Muscle of leg (tissue), 16 donors: ENCODE data around the gene KLC1. TPM values are rescaled to one million over a fixed set of nuclear protein-coding genes. Genes with fewer than 3 reads are reported as not detected.

ENCODE experiments used
- DNase-seq: peaks from one replicate; pipeline ENCODE4 v3.0.0; 2013
- H3K27ac ChIP-seq: one replicate; pipeline ENCODE4 v1.5.1; 2013; ENCODE audit warnings: mild to moderate bottlenecking, low read length, control low read depth
- H3K27me3 ChIP-seq: one replicate; pipeline ENCODE4 v1.6.1; 2013; ENCODE audit warnings: low read length; ENCODE audit not compliant: control insufficient read depth, insufficient read depth
- H3K36me3 ChIP-seq: one replicate; pipeline ENCODE4 v1.6.1; 2013; ENCODE audit warnings: low read length; ENCODE audit not compliant: control insufficient read depth, insufficient read depth
- H3K4me1 ChIP-seq: one replicate; pipeline ENCODE4 v1.6.1; 2013; ENCODE audit warnings: low read length; ENCODE audit not compliant: control insufficient read depth, insufficient read depth
- H3K4me3 ChIP-seq: one replicate; pipeline ENCODE4 v1.5.1; 2013; ENCODE audit warnings: low read length, control low read depth
- H3K9me3 ChIP-seq: replicated peaks from 2 replicates; pipeline ENCODE4 v1.6.1; 2013; ENCODE audit warnings: low read depth, low read length; ENCODE audit not compliant: control insufficient read depth
- WGBS: methylation state at CpG from one replicate; pipeline ENCODE4 v1.1.5; 2013; ENCODE audit warnings: missing lambda C conversion rate; ENCODE audit not compliant: insufficient coverage; 5-methylcytosine and 5-hydroxymethylcytosine counted together
- long read RNA-seq, 11 donors: transcript quantifications; one replicate each; lab custom pipeline, GENCODE V29; 2026
- polyA plus RNA-seq, 8 donors: library from polyadenylated mRNA; unstranded; fragments of 120-200 nt; gene quantifications; one replicate each; pipeline versions ENCODE4 v1.2.1 to v1.2.3, GENCODE V29; 2013; ENCODE audit warnings: inconsistent platforms in 1 of 8, low replicate concordance in 1 of 8; ENCODE audit not compliant: insufficient read length in 8 of 8, insufficient read depth in 1 of 8
- total RNA-seq: library from RNA; stranded (reverse); fragments of 120-200 nt; gene quantifications from one replicate; pipeline ENCODE4 v1.2.4, GENCODE V29; 2013

KLC1 gene
- total RNA-seq (86.3 TPM), polyA plus RNA-seq (100 to 1,000 TPM in 6 of 8 donors, 10 to 100 TPM in 2; 82.9 to 115 (median 104) TPM)
- long read RNA-seq, donor 1, full-length matches to known transcripts, result 7 of 7 reads
- long read RNA-seq, donor 1, partial matches to known transcripts, result 0 of 7 reads
- long read RNA-seq, donor 1, other reads (novel, unspliced or antisense), result 0 of 7 reads
- long read RNA-seq, donor 2, result 0 reads
- long read RNA-seq, donor 3, full-length matches to known transcripts, result 25 of 32 reads
- long read RNA-seq, donor 3, partial matches to known transcripts, result 7 of 32 reads
- long read RNA-seq, donor 3, other reads (novel, unspliced or antisense), result 0 of 32 reads
- long read RNA-seq, donor 4, full-length matches to known transcripts, result 8 of 13 reads
- long read RNA-seq, donor 4, partial matches to known transcripts, result 5 of 13 reads
- long read RNA-seq, donor 4, other reads (novel, unspliced or antisense), result 0 of 13 reads
- long read RNA-seq, donor 5, full-length matches to known transcripts, result 33 of 60 reads
- long read RNA-seq, donor 5, partial matches to known transcripts, result 27 of 60 reads
- long read RNA-seq, donor 5, other reads (novel, unspliced or antisense), result 0 of 60 reads
- long read RNA-seq, donor 6, full-length matches to known transcripts, result 15 of 20 reads
- long read RNA-seq, donor 6, partial matches to known transcripts, result 5 of 20 reads
- long read RNA-seq, donor 6, other reads (novel, unspliced or antisense), result 0 of 20 reads
- long read RNA-seq, donor 7, full-length matches to known transcripts, result 17 of 23 reads
- long read RNA-seq, donor 7, partial matches to known transcripts, result 6 of 23 reads
- long read RNA-seq, donor 7, other reads (novel, unspliced or antisense), result 0 of 23 reads
- long read RNA-seq, donor 8, partial matches to known transcripts, result 6 of 19 reads
- long read RNA-seq, donor 8, other reads (novel, unspliced or antisense), result 0 of 19 reads
- long read RNA-seq, donor 9, partial matches to known transcripts, result 21 of 32 reads
- long read RNA-seq, donor 9, other reads (novel, unspliced or antisense), result 0 of 32 reads
- long read RNA-seq, donor 10, full-length matches to known transcripts, result 9 of 22 reads
- long read RNA-seq, donor 10, partial matches to known transcripts, result 13 of 22 reads
- long read RNA-seq, donor 10, other reads (novel, unspliced or antisense), result 0 of 22 reads
- long read RNA-seq, donor 11, full-length matches to known transcripts, result 17 of 17 reads
- long read RNA-seq, donor 11, partial matches to known transcripts, result 0 of 17 reads
- long read RNA-seq, donor 11, other reads (novel, unspliced or antisense), result 0 of 17 reads

- Histone ChIP-seq H3K4me1 (peaks cover 45% of the 10 kb centered on the region), H3K27ac (peak within 1 kb of the TSS; percentile 96), H3K4me3 (peak within 1 kb of the TSS; percentile 80), H3K36me3 (peaks cover 10% of the 10 kb centered on the region), H3K27me3 (peaks cover 3% of the 10 kb centered on the region), H3K9me3 (no peaks in the 10 kb centered on the region)
- under 1% methylated on average over 92 of the region's 97 CpGs for WGBS
- peak; percentile 91 for DNase-seq
Observed at GRCh38 chr14:103628684-103629502, at the start of gene KLC1. TSS of gene KLC1 (plus strand) at chr14:103629211. CDS start at chr14:103654565, 25,354 bp downstream.

GRCh38 chr14:103581206-103581605, 47.8 kb upstream of the KLC1 start:
- no peaks in the 10 kb centered on the region for H3K9me3 ChIP-seq
- no peak for DNase-seq
- peaks cover 33% of the 10 kb centered on the region for H3K36me3 ChIP-seq
- peaks cover 11% of the 10 kb centered on the region for H3K4me1 ChIP-seq
- H3K27me3 ChIP-seq, result no peaks in the 10 kb centered on the region
- no peak overlapping the region for H3K27ac ChIP-seq
- H3K4me3 ChIP-seq, result no peak overlapping the region
- 90% methylated on average over 7 of the region's 11 CpGs for WGBS

GRCh38 chr14:103581954-103582703, 46.9 kb upstream of the KLC1 start:
- H3K27me3 ChIP-seq, result no peaks in the 10 kb centered on the region
- H3K4me1 ChIP-seq, result peaks cover 2% of the 10 kb centered on the region
- peaks cover 33% of the 10 kb centered on the region for H3K36me3 ChIP-seq
- no peak for DNase-seq
- no peak overlapping the region for H3K27ac ChIP-seq
- 88% methylated on average over 22 of the region's 26 CpGs for WGBS
- H3K4me3 ChIP-seq, result no peak overlapping the region
- H3K9me3 ChIP-seq, result no peaks in the 10 kb centered on the region

- WGBS, result 97% methylated on average over 4 of the region's 11 CpGs
- H3K36me3 ChIP-seq, result peaks cover 30% of the 10 kb centered on the region
Observed at GRCh38 chr14:103584326-103584915, 44.6 kb upstream of the KLC1 start.

DNA sequence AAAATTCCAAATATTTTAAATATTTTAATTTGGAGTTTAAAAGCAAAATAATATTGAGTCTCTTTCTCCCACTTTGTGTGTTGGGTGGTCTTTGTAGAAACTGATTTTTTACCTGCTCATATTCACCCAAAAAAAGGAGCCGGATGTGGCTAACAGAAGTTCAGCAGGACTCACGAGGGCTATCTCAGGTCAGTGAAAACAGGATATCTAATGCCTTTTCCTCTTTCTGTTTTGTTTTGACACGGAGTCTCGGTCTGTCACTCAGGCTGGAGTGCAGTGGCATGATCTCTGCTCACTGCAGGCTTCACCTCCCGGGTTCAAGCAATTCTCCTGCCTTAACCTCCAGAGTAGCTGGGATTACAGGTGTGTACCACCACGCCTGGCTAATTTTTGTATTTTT, 35.4 kb upstream of the KLC1 start:
- 74% methylated on average over 4 of the region's 6 CpGs for WGBS
- peak overlapping the region; percentile 65 for H3K27ac ChIP-seq
- H3K9me3 ChIP-seq, result no peaks in the 10 kb centered on the region
- H3K4me1 ChIP-seq, result peaks cover 25% of the 10 kb centered on the region
- H3K27me3 ChIP-seq, result no peaks in the 10 kb centered on the region
- H3K36me3 ChIP-seq, result peaks cover 23% of the 10 kb centered on the region
- DNase-seq, result peak; percentile 46
- H3K4me3 ChIP-seq, result no peak overlapping the region

More at GRCh38 chr14:103584326-103584915, 44.6 kb upstream of the KLC1 start:
- Histone ChIP-seq H3K4me3 (no peak overlapping the region), H3K4me1 (no peaks in the 10 kb centered on the region), H3K9me3 (no peaks in the 10 kb centered on the region), H3K27me3 (no peaks in the 10 kb centered on the region), H3K27ac (no peak overlapping the region)
- DNase-seq, result no peak

- H3K36me3 ChIP-seq, result peaks cover 16% of the 10 kb centered on the region
- H3K27ac ChIP-seq, result peak overlapping the region; percentile 65
- peak; percentile 55 for DNase-seq
- no peak overlapping the region for H3K4me3 ChIP-seq
- peaks cover 25% of the 10 kb centered on the region for H3K4me1 ChIP-seq
- H3K27me3 ChIP-seq, result no peaks in the 10 kb centered on the region
- WGBS, result 59% methylated on average over 7 of the region's 11 CpGs
- no peaks in the 10 kb centered on the region for H3K9me3 ChIP-seq
Observed at GRCh38 chr14:103594265-103594664, 34.7 kb upstream of the KLC1 start.

GRCh38 chr14:103597623-103598377, 31.2 kb upstream of the KLC1 start:
- H3K27ac ChIP-seq, result no peak overlapping the region
- DNase-seq, result peak; percentile 58

GRCh38 chr14:103600503-103600902, 28.5 kb upstream of the KLC1 start:
- Histone ChIP-seq H3K27ac (no peak overlapping the region), H3K9me3 (no peaks in the 10 kb centered on the region)
- no CpG with 5 or more reads among the region's 5 CpGs for WGBS

More at GRCh38 chr14:103597623-103598377, 31.2 kb upstream of the KLC1 start:
- H3K27me3 ChIP-seq, result no peaks in the 10 kb centered on the region
- no peaks in the 10 kb centered on the region for H3K36me3 ChIP-seq
- H3K4me3 ChIP-seq, result no peak overlapping the region
- WGBS, result no CpG with 5 or more reads among the region's 10 CpGs
- H3K9me3 ChIP-seq, result no peaks in the 10 kb centered on the region
- H3K4me1 ChIP-seq, result peaks cover 25% of the 10 kb centered on the region

More at GRCh38 chr14:103600503-103600902, 28.5 kb upstream of the KLC1 start:
- Histone ChIP-seq H3K36me3 (no peaks in the 10 kb centered on the region), H3K4me3 (no peak overlapping the region), H3K4me1 (peaks cover 11% of the 10 kb centered on the region), H3K27me3 (no peaks in the 10 kb centered on the region)
- no peak for DNase-seq
